RWPE1 (cell line): ENCODE data around the gene CLSTN2.

ENCODE experiments used
- CTCF ChIA-PET: fragments of 350-600 bp; sonication (Branson Sonifier 250); formaldehyde crosslinking; extraction: SDS; loops from one replicate; lab custom pipeline; 2021; lab: Yijun Ruan, JAX
- POLR2A ChIA-PET: fragments of 400-600 bp; formaldehyde crosslinking; extraction: SDS; loops from one replicate; lab custom pipeline; 2020; ENCODE audit warnings: antibody characterized with exemption; ENCODE audit not compliant: low non-redundant PET; lab: Yijun Ruan, JAX
- DNase-seq: peaks from one replicate; pipeline ENCODE4 v3.0.0; 2012; ENCODE audit warnings: low spot score
- H3K27ac ChIP-seq: fragments of 450-650 bp; 2 replicates; pipeline ENCODE4 v1.5.1; 2017
- CTCF ChIP-seq: fragments of 450-650 bp; conservative IDR thresholded peaks from 2 replicates; pipeline ENCODE4 v1.5.1; 2017; ENCODE audit warnings: low read depth, mild to moderate bottlenecking

The CLSTN2 gene

DNA sequence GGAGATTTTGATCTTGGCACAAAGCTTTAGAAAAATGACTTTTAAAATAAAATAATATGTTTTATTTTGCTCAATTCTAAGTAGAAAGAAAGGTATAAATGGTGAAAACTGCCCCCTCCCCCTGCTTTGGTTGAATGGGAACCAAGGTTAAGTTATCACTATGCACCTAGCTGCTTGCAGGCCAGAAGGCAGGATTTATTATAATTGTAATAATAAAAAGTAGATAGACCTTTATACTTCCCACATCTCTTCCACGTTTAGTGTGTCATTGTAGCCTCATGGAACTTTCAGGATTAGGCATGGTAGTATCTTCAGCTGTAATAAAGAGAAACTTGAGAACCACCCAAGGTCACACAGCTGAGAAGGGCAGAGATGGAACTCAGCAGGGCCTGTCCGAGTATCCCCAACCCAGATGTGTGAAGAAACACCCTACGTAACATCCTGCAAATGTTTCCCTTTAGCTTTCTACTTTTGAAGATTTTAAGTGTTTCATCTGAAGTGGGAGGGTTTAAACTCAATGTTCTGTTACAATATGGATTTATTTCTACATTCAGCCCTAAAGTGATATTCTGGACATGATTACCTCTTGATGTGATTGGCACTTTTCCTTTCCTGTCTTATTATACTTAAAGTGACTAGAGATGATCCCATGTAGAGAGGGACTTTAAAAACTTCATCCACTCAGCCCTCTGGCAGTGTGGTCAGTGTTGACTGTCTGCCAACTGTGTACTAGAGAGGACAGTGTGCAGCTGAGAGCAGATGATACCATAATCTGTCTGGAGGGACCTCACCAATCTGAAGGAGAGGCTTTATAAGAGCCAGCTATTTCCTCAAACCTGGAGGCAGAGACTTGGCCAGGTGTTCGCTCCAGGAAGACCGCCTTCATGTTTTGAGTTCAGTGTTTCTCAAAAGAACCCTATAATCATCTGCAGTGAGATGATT, 460.4 kb downstream of the CLSTN2 start:
- POLR2A ChIA-PET, result no interaction called here
- CTCF ChIA-PET, result no interaction called here
- no peak for DNase-seq

GRCh38 chr3:140396110-140396509, 461.1 kb downstream of the CLSTN2 start:
- no peak for DNase-seq
- CTCF ChIA-PET, result no interaction called here
- POLR2A ChIA-PET, result no interaction called here
- no peak for TF ChIP-seq CTCF
- H3K27ac ChIP-seq, result no peak overlapping the region

More for the DNA sequence above, 460.4 kb downstream of the CLSTN2 start:
- TF ChIP-seq CTCF, result no peak
- no peak overlapping the region for H3K27ac ChIP-seq

GRCh38 chr3:140397847-140398246, 462.9 kb downstream of the CLSTN2 start:
- H3K27ac ChIP-seq, result no peak overlapping the region
- no peak for DNase-seq
- POLR2A ChIA-PET, result no interaction called here
- TF ChIP-seq CTCF, result no peak
- CTCF ChIA-PET, result interaction anchor here (0.6 kb wide), 1 partner anchor 102 kb away, joined by 7 read pairs; no protein-coding TSS in a partner anchor

DNA sequence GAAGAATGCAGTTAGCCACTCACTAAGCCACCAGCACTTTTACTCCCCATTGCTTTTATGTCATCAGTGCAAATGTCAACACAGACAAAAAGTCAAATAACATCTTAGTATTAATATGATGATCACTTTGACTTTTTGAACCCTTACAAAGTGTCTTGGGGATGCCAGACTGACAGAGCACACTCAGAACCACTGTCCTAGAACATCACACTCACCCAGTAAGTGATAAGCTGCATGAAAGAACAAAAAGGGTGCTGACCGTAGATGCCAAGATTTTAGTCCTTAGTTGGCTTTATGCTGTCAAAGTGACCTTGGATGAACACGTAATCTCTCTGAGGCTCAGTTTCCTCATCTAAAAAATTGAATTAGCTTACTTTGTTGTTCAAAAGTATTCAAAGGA, 463.4 kb downstream of the CLSTN2 start:
- no peak for DNase-seq
- no peak overlapping the region for H3K27ac ChIP-seq
- ChIA-PET POLR2A (no interaction called here), CTCF (no interaction called here)
- TF ChIP-seq CTCF, result no peak

GRCh38 chr3:140399871-140400270, 464.9 kb downstream of the CLSTN2 start:
- TF ChIP-seq CTCF, result no peak
- POLR2A ChIA-PET, result no interaction called here
- H3K27ac ChIP-seq, result no peak overlapping the region
- DNase-seq, result no peak
- CTCF ChIA-PET, result no interaction called here

DNA sequence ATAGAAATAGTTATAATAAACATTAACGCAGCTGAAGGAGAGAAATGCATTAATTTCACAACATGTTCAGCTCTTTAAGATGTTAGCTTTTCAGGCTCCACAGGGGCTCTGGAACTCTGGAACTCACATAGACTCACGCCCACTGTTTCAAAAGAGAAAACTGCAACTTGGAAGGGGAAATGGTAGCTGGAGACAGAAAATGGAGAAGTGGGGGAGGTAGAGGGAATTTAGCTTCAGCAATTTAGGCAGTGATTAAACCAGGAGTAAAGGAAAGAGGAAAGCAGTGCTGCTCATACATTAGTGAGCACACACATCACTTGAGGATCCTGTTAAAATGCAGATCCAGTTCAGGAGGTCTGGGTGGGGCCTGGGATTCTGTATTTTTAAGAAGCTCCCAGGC, 468.1 kb downstream of the CLSTN2 start:
- H3K27ac ChIP-seq, result no peak overlapping the region
- ChIA-PET POLR2A (no interaction called here), CTCF (interaction anchor here (0.7 kb wide), 1 partner anchor 36 kb away, joined by 4 read pairs; no protein-coding TSS in a partner anchor)
- DNase-seq, result no peak
- no peak for TF ChIP-seq CTCF
